BE2C (cell line): Measurements from ENCODE around the gene SFRP4.

ENCODE experiments used
- DNase-seq: peaks from one replicate; pipeline ENCODE4 v3.0.0-alpha.2; 2020
- H3K27me3 ChIP-seq: fragments of 250-450 bp; sonication (Bioruptor Pico); 2 replicates; pipeline ENCODE4 v1.5.1; 2020; ENCODE audit warnings: mild to moderate bottlenecking
- H3K36me3 ChIP-seq: fragments of 250-450 bp; sonication (Bioruptor Pico); 2 replicates; pipeline ENCODE4 v1.5.1; 2020; ENCODE audit warnings: mild to moderate bottlenecking
- H3K4me1 ChIP-seq: fragments of 250-450 bp; sonication (Bioruptor Pico); 2 replicates; pipeline ENCODE4 v1.5.1; 2020
- H3K4me3 ChIP-seq: 2 replicates; pipeline ENCODE4 v1.5.1; 2011; ENCODE audit warnings: low read depth, low read length
- H3K9me3 ChIP-seq: fragments of 250-450 bp; sonication (Bioruptor Pico); 2 replicates; pipeline ENCODE4 v1.5.1; 2020
- TF ChIP-seq, protein P1 (sequence below): IDR thresholded peaks from 2 replicates; pipeline ENCODE4 v1.5.1; 2012; ENCODE audit warnings: mild to moderate bottlenecking, low read depth, low read length

The SFRP4 gene

DNA sequence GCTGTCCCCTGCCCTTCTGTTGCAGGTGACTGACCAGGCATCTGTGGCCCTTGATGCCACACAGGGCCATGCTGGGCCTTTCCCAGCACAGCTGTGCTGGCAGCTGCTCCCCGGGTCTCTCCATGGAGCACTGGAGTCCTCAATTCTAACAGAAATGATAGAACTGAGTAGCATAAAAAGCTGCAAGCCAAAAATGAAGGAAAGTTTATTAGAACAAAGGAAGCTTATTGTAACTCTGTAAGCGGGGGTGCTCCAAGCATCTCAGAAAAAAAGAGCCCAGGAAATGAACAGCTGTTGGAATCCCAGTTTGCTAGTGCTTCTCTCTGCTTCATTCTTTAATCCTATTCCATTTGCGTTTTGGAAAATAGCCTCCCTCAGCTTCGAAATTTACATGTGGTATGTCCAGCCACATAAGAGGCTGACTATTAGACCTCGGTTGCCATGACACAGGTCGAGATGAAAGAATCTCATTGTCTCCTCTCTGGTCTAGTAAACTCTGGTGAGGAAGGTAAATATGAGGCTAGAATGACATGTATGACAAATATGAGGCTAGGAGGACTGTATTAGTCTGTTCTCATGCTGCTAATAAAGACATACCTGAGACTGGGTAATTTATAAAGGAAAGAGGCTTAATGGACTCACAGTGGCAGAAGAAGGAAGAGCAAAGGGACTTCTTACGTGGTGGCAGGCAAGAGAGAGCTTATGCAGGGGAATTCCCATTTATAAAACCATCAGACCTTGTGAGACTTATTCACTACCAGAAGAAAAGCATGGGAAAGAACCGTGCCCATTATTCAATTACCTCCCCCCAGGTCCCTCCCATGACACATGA, 27.5 kb upstream of the SFRP4 start:
- Histone ChIP-seq H3K4me3 (no peak overlapping the region), H3K36me3 (no peaks in the 10 kb centered on the region), H3K9me3 (no peaks in the 10 kb centered on the region), H3K4me1 (no peaks in the 10 kb centered on the region), H3K27me3 (no peaks in the 10 kb centered on the region)
- DNase-seq: no peak
- TF ChIP-seq, protein P1, sequence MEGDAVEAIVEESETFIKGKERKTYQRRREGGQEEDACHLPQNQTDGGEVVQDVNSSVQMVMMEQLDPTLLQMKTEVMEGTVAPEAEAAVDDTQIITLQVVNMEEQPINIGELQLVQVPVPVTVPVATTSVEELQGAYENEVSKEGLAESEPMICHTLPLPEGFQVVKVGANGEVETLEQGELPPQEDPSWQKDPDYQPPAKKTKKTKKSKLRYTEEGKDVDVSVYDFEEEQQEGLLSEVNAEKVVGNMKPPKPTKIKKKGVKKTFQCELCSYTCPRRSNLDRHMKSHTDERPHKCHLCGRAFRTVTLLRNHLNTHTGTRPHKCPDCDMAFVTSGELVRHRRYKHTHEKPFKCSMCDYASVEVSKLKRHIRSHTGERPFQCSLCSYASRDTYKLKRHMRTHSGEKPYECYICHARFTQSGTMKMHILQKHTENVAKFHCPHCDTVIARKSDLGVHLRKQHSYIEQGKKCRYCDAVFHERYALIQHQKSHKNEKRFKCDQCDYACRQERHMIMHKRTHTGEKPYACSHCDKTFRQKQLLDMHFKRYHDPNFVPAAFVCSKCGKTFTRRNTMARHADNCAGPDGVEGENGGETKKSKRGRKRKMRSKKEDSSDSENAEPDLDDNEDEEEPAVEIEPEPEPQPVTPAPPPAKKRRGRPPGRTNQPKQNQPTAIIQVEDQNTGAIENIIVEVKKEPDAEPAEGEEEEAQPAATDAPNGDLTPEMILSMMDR: no peak

DNA sequence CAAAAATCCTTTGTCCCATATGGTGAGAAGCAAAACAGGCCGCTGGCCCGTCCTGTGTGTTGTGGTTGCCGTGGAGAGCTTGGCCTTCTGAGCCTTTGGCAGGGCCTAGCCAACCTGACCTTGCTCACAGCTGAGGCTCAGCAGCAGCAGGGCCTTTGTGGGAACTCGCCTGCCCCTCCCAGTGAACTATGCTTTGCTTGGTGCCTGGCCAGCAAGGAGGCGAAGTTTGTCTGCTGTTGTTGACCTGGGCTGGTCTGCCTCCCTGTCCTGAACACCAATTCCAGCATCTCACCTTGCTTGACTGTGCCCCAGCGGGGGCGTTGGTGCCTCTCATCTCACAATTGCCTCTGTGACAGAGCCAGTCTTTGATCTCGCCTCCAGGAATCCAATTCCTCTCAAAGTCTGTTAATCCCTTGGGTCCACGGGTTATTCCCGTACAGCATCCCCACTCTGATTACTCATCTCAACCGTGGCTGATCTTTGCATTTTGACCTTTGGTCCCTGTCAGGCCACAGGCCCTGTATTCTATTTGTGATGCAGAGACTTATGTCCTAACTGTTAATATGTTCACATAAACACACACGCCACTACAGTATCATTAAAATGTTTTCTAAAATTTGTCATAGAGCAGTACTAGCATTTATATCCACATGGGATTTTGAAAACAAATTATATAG, 26.5 kb upstream of the SFRP4 start:
- TF ChIP-seq, protein P1: no peak
- Histone ChIP-seq H3K27me3 (no peaks in the 10 kb centered on the region), H3K9me3 (no peaks in the 10 kb centered on the region), H3K36me3 (no peaks in the 10 kb centered on the region), H3K4me1 (no peaks in the 10 kb centered on the region), H3K4me3 (no peak overlapping the region)
- no peak for DNase-seq

DNA sequence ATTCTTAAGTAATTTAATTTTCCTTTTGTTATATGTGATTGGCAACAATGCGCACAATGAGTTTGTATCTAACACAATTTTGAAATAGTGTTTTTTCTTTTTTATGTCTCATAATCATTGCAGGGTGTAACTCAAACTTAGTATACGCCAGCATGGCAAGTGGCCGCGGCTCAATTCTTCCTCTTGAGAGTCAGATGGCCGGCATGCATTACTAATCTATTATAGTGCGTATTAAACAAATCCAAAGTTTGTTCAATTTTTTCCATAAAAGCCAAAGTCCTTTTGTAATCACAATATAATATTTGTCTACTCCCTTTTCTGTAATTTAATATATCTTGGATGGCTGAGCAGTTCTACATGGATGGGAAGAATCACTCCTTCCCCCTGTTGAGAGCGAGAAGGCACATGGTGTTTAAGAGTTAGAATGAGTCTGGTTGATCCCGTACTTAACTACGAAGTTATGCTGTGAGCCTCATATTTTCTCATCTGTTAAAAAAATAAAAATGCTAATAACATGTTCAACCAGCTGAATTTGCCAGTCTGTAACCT, 16.5 kb upstream of the SFRP4 start:
- no peaks in the 10 kb centered on the region for H3K27me3 ChIP-seq
- H3K4me1 ChIP-seq: no peaks in the 10 kb centered on the region
- H3K4me3 ChIP-seq: no peak overlapping the region

DNA sequence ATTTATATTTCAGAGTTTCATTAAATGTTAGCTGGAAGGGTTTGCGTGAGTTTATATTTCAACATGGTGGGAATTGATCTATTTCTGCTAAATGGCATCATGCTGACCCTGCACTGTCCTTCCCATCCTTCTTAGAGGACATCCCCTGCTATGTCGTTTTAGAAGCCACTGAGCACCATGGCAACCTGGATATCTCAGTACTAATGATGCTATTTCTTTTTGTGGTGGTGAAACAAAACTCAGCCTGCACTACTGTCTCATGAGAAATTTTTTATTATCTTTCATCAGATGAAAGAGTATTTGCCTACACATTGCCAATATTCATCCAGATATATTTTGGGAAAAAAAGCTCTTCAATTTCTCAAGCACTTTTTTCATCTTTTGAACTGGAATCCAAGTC, 15.9 kb upstream of the SFRP4 start:
- Histone ChIP-seq H3K4me1 (no peaks in the 10 kb centered on the region), H3K36me3 (no peaks in the 10 kb centered on the region), H3K4me3 (no peak overlapping the region), H3K27me3 (no peaks in the 10 kb centered on the region), H3K9me3 (no peaks in the 10 kb centered on the region)
- no peak for DNase-seq
- TF ChIP-seq, protein P1: no peak

More for the DNA sequence above, 16.5 kb upstream of the SFRP4 start:
- no peak for DNase-seq
- TF ChIP-seq, protein P1: no peak
- Histone ChIP-seq H3K36me3 (no peaks in the 10 kb centered on the region), H3K9me3 (no peaks in the 10 kb centered on the region)

DNA sequence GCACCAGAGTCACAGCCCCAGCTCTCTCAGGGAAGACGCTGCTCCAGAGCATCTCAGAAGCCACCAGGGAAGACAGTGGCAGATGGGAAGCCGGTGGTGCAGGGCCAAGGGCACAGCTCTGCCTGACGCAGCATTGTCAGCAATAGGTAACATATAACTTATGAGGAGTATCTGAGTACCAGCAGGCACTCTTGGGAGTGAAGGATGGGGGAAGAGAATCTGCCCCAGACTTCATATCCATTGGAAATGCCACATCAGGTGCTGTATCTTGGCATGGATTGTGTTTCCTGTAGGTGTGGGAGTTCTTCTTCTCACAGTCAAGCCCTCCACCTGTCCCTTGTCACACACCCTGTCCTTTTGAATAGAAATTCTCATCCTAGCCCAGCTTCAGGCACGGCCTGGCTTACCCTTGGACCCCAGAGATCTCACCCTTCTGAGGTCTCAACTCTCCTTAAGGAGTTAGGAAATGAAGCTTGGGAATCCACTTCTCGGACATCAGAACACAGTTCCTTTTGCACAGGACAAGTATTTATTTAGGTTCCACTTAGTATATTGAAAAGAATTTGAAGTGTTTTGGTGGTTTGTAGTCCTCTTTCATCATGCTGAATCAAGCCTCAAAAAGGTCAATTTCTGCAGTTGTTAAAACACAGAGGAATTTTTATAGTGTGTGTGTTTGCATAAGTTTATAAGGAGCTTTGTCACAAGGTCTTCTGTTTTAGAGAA, 13.8 kb upstream of the SFRP4 start:
- TF ChIP-seq, protein P1: no peak
- H3K36me3 ChIP-seq: no peaks in the 10 kb centered on the region
- no peaks in the 10 kb centered on the region for H3K27me3 ChIP-seq
- H3K4me1 ChIP-seq: no peaks in the 10 kb centered on the region
- no peaks in the 10 kb centered on the region for H3K9me3 ChIP-seq
- no peak overlapping the region for H3K4me3 ChIP-seq
- DNase-seq: no peak
